ENCODE measurements around the gene ASPG. TPM values are rescaled to one million over a fixed set of nuclear protein-coding genes. Genes with fewer than 3 reads are reported as not detected.

The ASPG gene
- total and polyA plus RNA-seq, 2 donors (not counting 1 experiment from before 2014, with no cell fraction given): not detected

- no peak for DNase-seq (ENCODE audit: low read depth in 2 of 2)
- Histone ChIP-seq H4K20me1 (ENCODE audit: control insufficient read depth, extremely low read depth, insufficient read depth, low read length) (no peaks in the 10 kb centered on the region), H3K27ac (ENCODE audit: insufficient read depth, low read length) (no peak overlapping the region), H3K27me3 (ENCODE audit: control insufficient read depth, insufficient read depth, low read length) (no peaks in the 10 kb centered on the region), H3K79me2 (ENCODE audit: control insufficient read depth, insufficient read depth, low read length) (no peaks in the 10 kb centered on the region), H3K9ac (ENCODE audit: insufficient read depth, low read length) (no peak overlapping the region), H3K4me1 (ENCODE audit: control insufficient read depth, extremely low read depth, insufficient read depth, low read length) (no peaks in the 10 kb centered on the region), H3K36me3 (ENCODE audit: control insufficient read depth, insufficient read depth, low read length) (no peaks in the 10 kb centered on the region), H3K4me2 (ENCODE audit: extremely low read depth, insufficient read depth, low read length) (no peak overlapping the region), H3K4me3 (replicated peaks in 1 of 4; ENCODE audit: control extremely low read depth in 1 of 4, insufficient read depth in 1 of 4, low read depth in 3 of 4, low read length in 4 of 4) (no peak overlapping the region), H3K9me3 (ENCODE audit: control insufficient read depth, insufficient read depth, low read depth, low read length) (no peaks in the 10 kb centered on the region), H2AFZ (ENCODE audit: low read length) (no peak overlapping the region)
- TF ChIP-seq EZH2 (IDR thresholded peaks at IDR 0.05; ENCODE audit: low read length, missing control alignments) (no peak), CTCF (conservative IDR thresholded peaks at IDR 0.05 in 1 of 2, IDR thresholded peaks at IDR 0.05 in 1 of 2; ENCODE audit: low read depth in 1 of 2, low read length in 2 of 2) (no peak)
These were observed 24.3 kb downstream of the ASPG start for GRCh38 chr14:104109731-104110361.

GRCh38 chr14:104110491-104111209 lies 25.1 kb downstream of the ASPG start:
- Histone ChIP-seq H3K9ac (ENCODE audit: insufficient read depth, low read length) (no peak overlapping the region), H3K9me3 (ENCODE audit: control insufficient read depth, insufficient read depth, low read depth, low read length) (no peaks in the 10 kb centered on the region), H3K79me2 (ENCODE audit: control insufficient read depth, insufficient read depth, low read length) (no peaks in the 10 kb centered on the region), H3K27me3 (ENCODE audit: control insufficient read depth, insufficient read depth, low read length) (no peaks in the 10 kb centered on the region), H3K27ac (ENCODE audit: insufficient read depth, low read length) (no peak overlapping the region), H3K4me1 (ENCODE audit: control insufficient read depth, extremely low read depth, insufficient read depth, low read length) (no peaks in the 10 kb centered on the region), H3K36me3 (ENCODE audit: control insufficient read depth, insufficient read depth, low read length) (no peaks in the 10 kb centered on the region), H2AFZ (ENCODE audit: low read length) (no peak overlapping the region), H3K4me3 (replicated peaks in 1 of 4; ENCODE audit: control extremely low read depth in 1 of 4, insufficient read depth in 1 of 4, low read depth in 3 of 4, low read length in 4 of 4) (no peak overlapping the region), H4K20me1 (ENCODE audit: control insufficient read depth, extremely low read depth, insufficient read depth, low read length) (no peaks in the 10 kb centered on the region), H3K4me2 (ENCODE audit: extremely low read depth, insufficient read depth, low read length) (no peak overlapping the region)
- DNase-seq (ENCODE audit: low read depth in 2 of 2): no peak
- no peak for TF ChIP-seq CTCF (conservative IDR thresholded peaks at IDR 0.05 in 1 of 2, IDR thresholded peaks at IDR 0.05 in 1 of 2; ENCODE audit: low read depth in 1 of 2, low read length in 2 of 2)
- no peak for TF ChIP-seq EZH2 (IDR thresholded peaks at IDR 0.05; ENCODE audit: low read length, missing control alignments)

- H3K36me3 ChIP-seq (ENCODE audit: control insufficient read depth, insufficient read depth, low read length): no peaks in the 10 kb centered on the region
- H2AFZ ChIP-seq (ENCODE audit: low read length): no peak overlapping the region
- no peaks in the 10 kb centered on the region for H3K4me1 ChIP-seq (ENCODE audit: control insufficient read depth, extremely low read depth, insufficient read depth, low read length)
- peaks cover 4% of the 10 kb centered on the region for H3K27me3 ChIP-seq (ENCODE audit: control insufficient read depth, insufficient read depth, low read length)
- no peaks in the 10 kb centered on the region for H4K20me1 ChIP-seq (ENCODE audit: control insufficient read depth, extremely low read depth, insufficient read depth, low read length)
- no peak for DNase-seq (ENCODE audit: low read depth in 2 of 2)
- no peak overlapping the region for H3K27ac ChIP-seq (ENCODE audit: insufficient read depth, low read length)
- no peak overlapping the region for H3K4me3 ChIP-seq (replicated peaks in 1 of 4; ENCODE audit: control extremely low read depth in 1 of 4, insufficient read depth in 1 of 4, low read depth in 3 of 4, low read length in 4 of 4)
- no peak for TF ChIP-seq CTCF (conservative IDR thresholded peaks at IDR 0.05 in 1 of 2, IDR thresholded peaks at IDR 0.05 in 1 of 2; ENCODE audit: low read depth in 1 of 2, low read length in 2 of 2)
- TF ChIP-seq EZH2 (IDR thresholded peaks at IDR 0.05; ENCODE audit: low read length, missing control alignments): no peak
- H3K9me3 ChIP-seq (ENCODE audit: control insufficient read depth, insufficient read depth, low read depth, low read length): no peaks in the 10 kb centered on the region
- no peak overlapping the region for H3K9ac ChIP-seq (ENCODE audit: insufficient read depth, low read length)
- H3K4me2 ChIP-seq (ENCODE audit: extremely low read depth, insufficient read depth, low read length): no peak overlapping the region
- no peaks in the 10 kb centered on the region for H3K79me2 ChIP-seq (ENCODE audit: control insufficient read depth, insufficient read depth, low read length)
These were observed 26.0 kb downstream of the ASPG start for GRCh38 chr14:104111301-104112112.
